Measurements from ENCODE around the gene TMEM135.

GRCh38 chr11:87076874-87077429 lies 39.2 kb downstream of the TMEM135 start:
- TF ChIP-seq CTCF (IDR thresholded peaks at IDR 0.05) = no peak
- no peak for TF ChIP-seq POLR2A (IDR thresholded peaks at IDR 0.05)
